Measurements from ENCODE around the gene EED. TPM values are rescaled to one million over a fixed set of nuclear protein-coding genes. Genes with fewer than 3 reads are reported as not detected.

The EED gene
- total and polyA plus RNA-seq, 9 of the 15 experiments (the other 6 are each of a cell fraction or from before 2014, with no cell fraction given), result 33.0 to 110 (median 55.1) TPM

DNA sequence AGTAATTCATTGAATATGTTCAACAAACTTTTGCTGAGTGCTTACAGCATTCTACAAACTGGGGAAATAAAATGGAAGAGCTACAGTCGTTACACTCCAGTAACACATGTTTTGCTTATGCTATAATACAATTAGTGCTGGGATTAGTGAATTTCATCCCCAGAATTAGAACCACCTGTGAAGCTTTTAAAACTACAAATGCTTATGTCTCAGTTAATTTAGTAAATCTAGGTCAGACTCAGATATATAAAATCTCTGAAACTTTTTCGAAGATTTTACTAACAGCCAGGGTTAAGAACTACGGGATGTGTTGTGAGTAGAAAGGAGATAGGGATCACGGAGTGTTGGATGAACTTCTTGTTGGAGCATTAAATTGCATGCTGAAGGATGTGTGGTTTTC is 33.7 kb upstream of the EED start:
- Histone ChIP-seq H3K9me1 (ENCODE audit: control insufficient read depth, insufficient read depth, low read length) (no peaks in the 10 kb centered on the region), H3K79me2 (ENCODE audit: control insufficient read depth, insufficient read depth, low read length) (no peaks in the 10 kb centered on the region), H3K4me1 (replicated peaks in 1 of 2; ENCODE audit: control insufficient read depth in 2 of 2, insufficient read depth in 2 of 2, low read length in 2 of 2) (peaks cover 3 to 18% of the 10 kb centered on the region in 2 experiments; a peak in 3 of 5 replicates), H3K36me3 (ENCODE audit: control insufficient read depth, insufficient read depth, low read length) (no peaks in the 10 kb centered on the region), H3K27me3 (ENCODE audit: control insufficient read depth in 2 of 2, insufficient read depth in 2 of 2, low read length in 2 of 2) (no peaks in the 10 kb centered on the region), H2AFZ (ENCODE audit: low read depth, low read length) (no peak overlapping the region), H3K4me3 (no peak overlapping the region), H3K4me2 (ENCODE audit: insufficient read depth, low read length) (no peak overlapping the region), H4K20me1 (replicated peaks; ENCODE audit: control insufficient read depth, insufficient read depth, low read length) (no peaks in the 10 kb centered on the region), H3K27ac (ENCODE audit: extremely low read depth, low read depth, low read length) (no peak overlapping the region), H3K9ac (ENCODE audit: insufficient read depth in 1 of 2, low read depth in 2 of 2, low read length in 2 of 2) (no peak overlapping the region), H3K9me3 (replicated peaks; ENCODE audit: control insufficient read depth, insufficient read depth, low read depth, low read length) (no peaks in the 10 kb centered on the region)
- POLR2A ChIA-PET, result no interaction called here
- BruUV-seq (replicated peaks), result no TSS peak
- in situ Hi-C loops (cut with MboI) (no loop called here), intact Hi-C loops (cut with micrococcal nuclease) (no loop called here)
- CTCF ChIA-PET (ENCODE audit: low intra/inter-chr PET ratio), result no interaction called here
- FAIRE-seq (no peak), ATAC-seq (no peak), DNase-seq (ENCODE audit: extremely low read depth in 1 of 4, low spot score in 3 of 4) (no peak)
- WGBS (ENCODE audit: insufficient coverage, low coverage, missing lambda C conversion rate), result 34% methylated on average over 4 of the region's 4 CpGs
- TF ChIP-seq FOXM1 (IDR thresholded peaks at IDR 0.05; ENCODE audit: low read depth) (no peak), FOXM1 (CRISPR knock-in tag; IDR thresholded peaks at IDR 0.05; ENCODE audit: low read depth) (no peak), SMARCC2 (IDR thresholded peaks at IDR 0.05; ENCODE audit: low read depth) (no peak), HMG20A (CRISPR knock-in tag; conservative IDR thresholded peaks at IDR 0.05) (no peak), GMEB1 (CRISPR knock-in tag; IDR thresholded peaks at IDR 0.05) (no peak), RBM22 (IDR thresholded peaks at IDR 0.05; ENCODE audit: low read depth, low read length, poor library complexity, severe bottlenecking) (no peak), ZNF263 (CRISPR knock-in tag; IDR thresholded peaks at IDR 0.05; ENCODE audit: borderline replicate concordance) (no peak), ATF4 (CRISPR knock-in tag; IDR thresholded peaks at IDR 0.05) (no peak), ARNT (IDR thresholded peaks at IDR 0.05) (no peak)
- TF ChIP-seq, protein P1, sequence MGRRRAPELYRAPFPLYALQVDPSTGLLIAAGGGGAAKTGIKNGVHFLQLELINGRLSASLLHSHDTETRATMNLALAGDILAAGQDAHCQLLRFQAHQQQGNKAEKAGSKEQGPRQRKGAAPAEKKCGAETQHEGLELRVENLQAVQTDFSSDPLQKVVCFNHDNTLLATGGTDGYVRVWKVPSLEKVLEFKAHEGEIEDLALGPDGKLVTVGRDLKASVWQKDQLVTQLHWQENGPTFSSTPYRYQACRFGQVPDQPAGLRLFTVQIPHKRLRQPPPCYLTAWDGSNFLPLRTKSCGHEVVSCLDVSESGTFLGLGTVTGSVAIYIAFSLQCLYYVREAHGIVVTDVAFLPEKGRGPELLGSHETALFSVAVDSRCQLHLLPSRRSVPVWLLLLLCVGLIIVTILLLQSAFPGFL (CRISPR knock-in tag; IDR thresholded peaks at IDR 0.05), result no peak
